ENCODE measurements around the gene ARHGEF1.
"Not testable (repeated sequence)": the region's sequence is repeated elsewhere in the genome, so short reads cannot be mapped to it uniquely, and the experiment has no call there.

Gene ARHGEF1

DNA sequence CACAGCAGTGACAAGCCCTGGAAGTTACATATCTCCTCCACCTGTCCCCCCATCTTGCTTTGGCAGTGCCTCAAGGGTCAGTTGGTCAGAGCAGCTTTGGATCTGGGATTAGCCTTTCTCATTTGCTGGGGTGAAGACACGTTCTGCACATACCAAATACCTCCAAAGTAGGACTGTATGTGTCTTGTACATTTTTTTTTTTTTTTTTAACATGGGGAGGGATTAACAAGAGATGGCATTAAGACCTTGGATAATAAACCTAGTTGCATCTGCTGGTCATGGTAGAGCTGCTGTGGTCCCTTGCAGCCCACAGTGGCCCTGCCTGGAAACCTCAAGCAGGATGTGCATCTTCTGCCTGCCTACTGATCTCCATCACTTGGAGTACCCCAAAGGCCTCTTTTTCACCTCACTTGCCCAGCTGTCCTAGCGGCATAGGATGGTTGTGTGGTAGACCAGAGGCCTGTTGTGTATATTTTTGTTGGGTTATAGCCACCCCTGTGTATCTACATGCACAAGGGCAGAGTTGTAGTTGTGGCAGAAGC, 20.5 kb upstream of the ARHGEF1 start:
- DNase-seq: no peak

DNA sequence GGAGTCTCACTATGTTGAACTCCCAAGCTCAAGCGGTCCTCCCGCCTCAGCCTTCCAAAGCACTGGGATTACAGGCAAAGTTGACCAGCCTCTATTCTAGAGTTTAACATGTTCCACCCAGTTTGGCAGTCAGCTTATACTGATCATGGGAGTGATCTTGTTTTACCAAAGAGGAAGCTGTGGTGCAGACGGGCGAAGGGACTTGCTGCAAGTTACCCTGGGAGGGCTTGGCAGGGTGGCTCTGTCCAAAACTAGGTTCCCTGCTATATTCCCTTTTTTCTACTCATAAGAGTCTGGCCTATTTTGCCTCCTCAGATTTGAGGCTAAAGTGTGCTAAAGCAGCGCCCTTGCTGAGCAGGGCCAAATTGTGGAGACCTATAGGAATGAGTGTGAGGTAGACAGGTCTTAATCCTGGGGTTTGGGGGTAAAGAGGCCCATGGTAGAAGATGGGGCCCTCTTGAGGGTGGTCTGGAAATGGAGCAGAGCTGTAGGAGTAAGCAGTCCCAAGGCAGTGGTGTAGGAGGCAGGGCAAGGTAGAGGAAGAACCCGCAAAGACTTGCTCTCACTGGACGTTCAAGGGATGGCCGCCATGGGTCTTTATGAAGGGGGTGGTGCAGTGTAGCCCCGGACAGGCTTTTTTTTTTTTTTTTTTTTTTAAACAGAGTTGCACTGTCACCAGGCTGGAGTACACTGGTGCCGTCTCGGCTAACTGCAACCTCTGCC, 19.6 kb upstream of the ARHGEF1 start:
- DNase-seq: no peak

DNA sequence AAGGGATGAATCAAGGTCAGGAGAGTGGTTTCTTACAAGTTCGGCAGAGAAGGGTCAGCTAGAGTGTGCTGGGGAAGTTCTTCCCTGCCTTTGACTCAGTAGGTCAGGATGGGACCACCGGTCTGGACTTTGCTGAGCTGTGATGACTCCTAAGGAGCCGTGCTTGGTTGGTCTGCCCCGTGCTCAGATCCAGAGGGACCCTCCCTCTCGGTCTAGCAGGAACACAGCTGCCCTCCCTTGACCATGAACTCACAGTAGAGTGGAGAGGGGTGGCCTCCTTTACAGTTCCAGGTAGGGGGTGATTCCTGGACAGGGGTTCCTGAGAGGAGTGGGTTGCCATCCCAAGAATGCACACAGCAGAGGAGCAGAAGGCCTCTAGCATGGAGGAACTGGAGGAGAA, 18.6 kb upstream of the ARHGEF1 start:
- DNase-seq: no peak

DNA sequence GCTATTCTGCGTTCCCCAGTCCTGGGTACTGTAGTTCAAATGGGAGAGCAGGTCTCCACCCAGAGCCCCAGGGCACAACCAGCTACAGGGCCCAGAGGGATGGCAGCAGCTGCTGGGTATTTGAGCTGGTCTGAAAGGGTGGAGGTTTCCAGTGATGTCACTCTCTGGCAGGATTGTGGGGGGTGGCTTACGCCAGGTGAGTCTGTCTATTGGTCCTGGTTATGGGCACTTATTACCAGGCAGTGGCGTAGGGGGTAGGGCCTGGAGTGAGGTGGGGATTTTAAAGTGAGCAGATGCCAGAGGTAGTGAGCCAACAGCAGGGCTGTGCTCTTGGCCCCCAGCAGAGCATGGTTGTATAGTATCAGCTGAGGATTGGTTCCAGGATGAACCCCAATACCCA, 16.7 kb upstream of the ARHGEF1 start:
- DNase-seq: no peak

DNA sequence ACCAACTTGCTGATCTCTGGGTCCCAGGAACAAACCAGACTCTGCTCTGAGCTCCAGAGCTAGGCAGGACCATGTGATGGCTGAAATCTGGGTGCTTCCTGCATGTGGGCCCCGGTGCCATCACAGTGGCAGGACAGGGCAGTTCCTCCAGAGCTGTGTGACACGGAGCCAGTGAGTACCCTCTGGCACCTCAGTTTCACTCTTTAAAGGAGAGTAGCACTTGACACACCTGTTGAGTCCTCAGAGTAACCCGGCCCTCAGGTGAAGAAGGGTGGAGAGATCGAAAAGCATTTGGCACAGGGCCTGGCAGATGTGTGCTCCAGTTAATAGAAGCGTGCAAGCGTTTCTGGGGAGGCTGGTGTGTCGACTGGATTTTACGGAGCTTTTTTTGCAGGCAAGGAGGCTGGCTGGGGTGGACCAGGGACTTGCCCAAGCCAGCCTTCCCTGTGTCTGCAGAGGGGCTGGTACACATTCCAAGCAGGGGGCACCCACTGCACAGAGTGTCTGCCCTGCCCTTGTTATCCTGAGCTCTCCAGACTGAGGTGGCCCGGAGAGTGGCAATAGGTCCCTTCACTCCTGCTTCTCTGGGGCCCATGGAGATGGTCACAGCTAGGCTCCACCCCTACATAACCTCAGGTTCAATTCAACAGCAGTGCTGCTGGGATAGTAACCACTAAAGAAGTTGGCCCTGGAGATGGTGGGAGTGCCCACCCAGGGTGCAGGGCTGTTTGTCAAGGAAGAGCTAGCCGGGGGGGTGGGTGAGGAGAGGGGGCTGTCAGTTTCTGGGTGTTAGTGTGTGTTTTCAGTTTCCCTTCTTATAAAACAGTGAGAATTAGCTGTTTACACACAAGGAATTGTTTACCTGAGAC, 14.6 kb upstream of the ARHGEF1 start:
- DNase-seq: no peak

DNA sequence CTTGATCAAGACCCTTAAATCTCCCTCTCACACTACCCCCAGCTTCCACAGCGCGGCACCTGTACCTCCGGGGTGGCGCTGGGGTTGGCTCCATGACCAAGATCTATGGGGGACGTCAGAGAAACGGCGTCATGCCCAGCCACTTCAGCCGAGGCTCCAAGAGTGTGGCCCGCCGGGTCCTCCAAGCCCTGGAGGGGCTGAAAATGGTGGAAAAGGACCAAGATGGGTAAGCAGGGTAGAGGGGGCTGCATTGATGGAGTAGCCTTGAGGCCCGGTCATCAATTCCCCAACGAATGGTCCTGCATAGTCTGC, 14.0 kb upstream of the ARHGEF1 start:
- DNase-seq: no peak

DNA sequence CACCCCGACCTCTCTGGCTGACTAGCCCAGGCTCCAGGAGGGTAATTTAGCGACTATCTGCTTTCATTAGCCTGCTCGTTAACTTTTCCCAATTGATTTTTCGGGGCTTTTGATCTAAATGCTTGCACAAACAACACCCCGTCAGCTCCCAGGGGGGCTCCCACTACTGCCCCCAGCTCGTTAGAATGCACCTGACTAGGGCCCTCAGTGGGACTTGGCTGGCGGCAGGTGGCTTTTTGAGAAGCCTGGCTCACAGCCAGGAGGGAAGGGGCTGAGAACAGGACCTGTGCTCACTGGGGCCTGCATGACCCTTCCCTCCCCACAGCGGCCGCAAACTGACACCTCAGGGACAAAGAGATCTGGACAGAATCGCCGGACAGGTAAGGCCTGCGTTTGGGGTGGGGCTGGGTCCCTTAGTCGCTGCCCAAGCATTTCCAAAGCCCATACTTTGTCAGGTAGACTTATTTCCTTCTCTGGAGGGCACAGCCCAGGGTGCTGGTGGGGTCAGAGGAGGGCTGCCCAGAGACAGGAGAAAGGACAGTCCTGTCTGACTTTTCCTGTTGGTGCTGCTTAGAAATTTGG, 13.5 kb upstream of the ARHGEF1 start:
- no peak for DNase-seq

DNA sequence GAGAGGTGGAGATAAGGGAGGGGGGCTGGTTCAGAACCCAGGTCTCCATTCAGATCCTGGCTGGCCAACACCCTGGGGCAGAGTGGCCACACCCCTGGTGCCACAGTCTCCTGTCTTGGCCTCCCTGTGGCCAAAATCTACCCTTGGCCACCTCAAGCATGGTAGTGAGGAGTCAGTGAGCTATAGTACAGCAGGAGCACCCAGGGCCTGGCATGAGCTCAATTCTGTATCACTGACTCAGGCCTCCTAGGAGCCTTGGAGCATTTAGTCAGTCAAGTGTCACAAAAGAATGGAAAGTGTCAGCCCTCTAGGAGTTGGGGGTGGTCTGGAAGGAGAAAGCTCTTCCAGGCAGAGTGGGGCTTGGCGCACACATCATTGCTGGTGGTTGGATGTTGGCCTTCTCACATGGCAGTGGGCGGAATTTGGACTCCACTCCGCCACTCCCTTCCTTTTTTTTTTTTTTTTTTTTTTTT, 12.5 kb upstream of the ARHGEF1 start:
- no peak for DNase-seq

DNA sequence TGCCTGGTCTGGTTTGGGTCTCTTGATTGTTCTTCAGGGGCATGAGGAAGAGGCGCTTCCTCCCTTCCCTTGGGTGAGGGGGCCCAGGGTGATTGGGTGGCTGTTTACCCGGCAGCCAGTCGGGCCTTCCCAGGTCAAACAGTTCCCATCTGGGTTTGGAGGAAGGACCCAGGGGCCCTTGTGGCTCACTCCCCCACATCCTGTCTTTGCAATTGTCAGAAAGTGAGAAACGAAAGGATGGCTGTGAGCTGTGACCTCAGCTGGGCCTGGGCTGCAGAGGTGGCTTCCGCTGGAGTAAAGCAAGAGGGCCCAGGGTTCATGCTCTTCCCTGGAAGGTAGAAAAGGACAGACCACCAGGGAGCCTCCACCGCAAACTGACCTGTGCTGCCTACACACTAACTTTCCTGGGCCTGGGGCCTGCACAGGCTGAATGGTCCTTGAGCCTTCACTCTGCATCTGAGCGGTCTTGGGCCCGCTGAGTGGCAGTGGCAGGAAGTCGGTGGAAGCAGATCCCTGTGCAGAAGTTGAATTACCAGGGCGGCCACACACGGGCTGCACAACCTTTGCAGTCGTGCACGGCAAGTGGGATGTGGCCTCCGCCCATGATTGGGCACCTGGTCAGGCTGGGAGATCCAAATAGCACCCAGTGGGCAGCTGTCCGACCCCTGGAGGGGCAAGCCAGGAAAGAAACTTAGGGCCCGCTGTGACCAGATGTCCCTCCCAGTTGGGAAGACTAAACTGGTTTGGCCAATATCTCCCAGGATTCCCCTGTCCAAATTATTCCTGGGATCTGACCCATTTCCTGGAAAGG, 11.2 kb upstream of the ARHGEF1 start:
- peak; percentile 44 for DNase-seq

DNA sequence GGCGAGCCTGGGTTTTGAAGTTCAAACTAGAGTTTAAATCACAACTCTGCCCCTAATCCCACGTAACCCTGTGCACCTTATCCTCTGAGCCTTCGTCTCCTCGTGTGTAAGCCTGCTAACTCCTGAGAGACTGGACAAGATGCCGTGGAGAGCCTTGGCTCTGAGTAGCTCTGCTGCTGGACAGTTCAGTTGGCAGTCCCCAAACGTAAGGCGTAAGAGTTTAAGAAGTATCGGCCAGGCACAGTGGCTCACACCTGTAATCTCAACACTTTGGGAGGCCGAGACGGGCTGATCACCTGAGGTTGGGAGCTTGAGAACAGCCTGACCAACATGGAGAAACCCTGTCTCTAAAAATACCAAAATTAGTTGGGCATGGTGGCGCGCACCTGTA, 10.6 kb upstream of the ARHGEF1 start:
- no peak for DNase-seq

DNA sequence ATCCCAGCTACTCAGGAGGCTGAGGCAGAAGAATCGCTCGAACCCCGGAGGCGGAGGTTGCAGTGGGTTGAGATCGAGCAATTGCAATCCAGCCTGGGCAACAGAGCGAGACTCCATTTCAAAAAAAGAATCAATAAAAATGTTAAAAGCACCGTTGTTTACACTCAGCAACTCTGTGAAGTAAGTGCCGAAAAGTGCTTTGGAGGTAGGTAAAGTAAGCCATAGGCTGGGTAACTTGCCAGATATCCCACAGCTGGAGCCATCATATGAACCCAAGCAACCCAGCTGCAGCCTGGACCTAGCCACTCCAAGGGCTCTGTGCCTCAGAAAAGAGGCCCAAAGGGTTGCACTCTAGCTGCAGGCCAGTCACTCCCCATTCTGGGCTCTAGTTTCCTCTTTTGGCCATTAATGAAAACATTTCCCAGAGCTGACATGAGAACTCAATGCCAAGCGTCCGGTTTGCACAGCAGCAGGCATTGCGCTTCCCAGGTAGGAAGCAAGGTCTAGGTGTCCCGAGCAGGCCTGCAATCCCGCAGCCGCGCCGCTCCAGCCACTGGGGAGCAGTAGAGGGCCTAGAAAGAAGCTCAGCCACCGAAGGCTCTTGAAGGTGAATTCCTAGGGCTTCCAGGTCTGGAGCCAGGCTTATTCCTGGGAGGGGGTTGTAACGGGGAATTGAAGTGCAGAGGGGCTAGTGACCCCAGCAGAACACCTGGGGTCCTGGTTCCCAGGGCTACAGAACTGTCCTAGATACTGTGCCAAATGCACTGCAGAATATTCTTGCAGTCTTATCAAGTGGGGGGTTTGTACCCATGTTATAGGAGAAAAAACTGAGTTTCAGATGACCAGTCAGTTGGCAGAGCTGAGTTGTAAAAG, 10.0 kb upstream of the ARHGEF1 start:
- DNase-seq: peak; percentile 70

DNA sequence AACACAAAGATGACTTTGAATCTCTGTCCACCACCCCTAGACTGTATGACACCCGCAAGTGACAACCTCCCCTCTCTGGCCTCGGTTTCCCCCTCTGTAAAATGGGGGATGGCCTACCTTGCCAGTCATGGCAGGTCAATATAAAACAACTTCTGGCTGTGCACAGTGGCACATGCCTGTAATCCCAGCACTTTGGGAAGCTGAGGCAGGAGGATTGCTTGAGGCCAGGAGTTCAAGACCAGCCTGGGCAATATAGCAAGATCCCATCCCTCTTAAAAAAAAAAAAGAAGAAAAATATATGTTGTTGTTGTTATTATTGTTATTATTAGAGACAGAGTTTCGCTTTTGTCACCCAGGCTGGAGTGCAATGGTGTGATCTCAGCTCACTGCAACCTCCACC, 7.0 kb upstream of the ARHGEF1 start:
- not testable (repeated sequence) for DNase-seq

DNA sequence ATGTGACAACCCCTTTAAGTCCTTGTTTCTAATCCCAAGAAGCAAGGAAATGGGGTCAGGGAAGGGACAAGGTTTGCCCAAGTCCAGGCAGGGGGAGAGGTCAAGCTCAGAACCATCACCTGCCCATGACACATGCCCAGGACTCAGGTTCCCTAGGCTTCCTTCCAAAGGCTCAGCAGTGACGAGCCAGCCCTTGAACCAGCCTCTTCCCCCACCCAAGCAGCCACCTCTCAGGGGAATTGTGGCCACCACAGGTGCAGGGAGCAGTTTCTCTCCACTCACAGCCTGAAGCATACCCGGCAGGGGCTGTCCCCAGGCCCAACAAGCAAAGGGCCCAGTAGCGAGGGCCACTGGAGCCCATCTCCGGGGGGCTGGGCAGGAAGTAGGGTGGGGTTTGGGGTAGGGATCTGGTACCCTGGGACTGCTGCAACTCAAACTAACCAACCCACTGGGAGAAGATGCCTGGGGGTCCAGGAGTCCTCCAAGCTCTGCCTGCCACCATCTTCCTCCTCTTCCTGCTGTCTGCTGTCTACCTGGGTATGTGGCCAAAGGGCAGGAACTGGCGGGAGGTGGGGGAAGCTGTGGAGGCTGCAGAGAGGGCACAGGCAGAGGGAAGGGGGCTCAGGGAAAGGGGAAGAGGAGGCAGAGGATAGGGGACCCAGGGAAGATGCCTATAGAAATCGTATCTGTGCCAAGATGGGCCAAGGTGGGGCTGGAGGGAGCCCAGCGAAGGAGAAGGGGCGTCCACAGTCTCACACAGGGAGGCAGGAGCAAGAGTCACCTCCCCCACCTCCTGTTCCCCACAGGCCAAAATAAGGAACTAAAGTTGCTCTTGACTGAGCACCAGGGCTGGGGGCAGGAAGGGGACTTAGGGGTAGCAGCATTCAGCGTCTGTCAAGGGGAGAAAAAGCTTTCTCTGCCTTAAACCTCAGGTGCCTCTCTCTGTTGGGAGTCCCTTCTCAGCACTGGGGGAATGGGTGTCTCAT, 5.8 kb upstream of the ARHGEF1 start, which contains the start of gene CD79A:
Gene CD79A, plus strand, starts transcription at position 433 of the 986 bp plus-strand sequence. Its CDS starts 26 bp downstream, at position 459.
- DNase-seq: no peak

DNA sequence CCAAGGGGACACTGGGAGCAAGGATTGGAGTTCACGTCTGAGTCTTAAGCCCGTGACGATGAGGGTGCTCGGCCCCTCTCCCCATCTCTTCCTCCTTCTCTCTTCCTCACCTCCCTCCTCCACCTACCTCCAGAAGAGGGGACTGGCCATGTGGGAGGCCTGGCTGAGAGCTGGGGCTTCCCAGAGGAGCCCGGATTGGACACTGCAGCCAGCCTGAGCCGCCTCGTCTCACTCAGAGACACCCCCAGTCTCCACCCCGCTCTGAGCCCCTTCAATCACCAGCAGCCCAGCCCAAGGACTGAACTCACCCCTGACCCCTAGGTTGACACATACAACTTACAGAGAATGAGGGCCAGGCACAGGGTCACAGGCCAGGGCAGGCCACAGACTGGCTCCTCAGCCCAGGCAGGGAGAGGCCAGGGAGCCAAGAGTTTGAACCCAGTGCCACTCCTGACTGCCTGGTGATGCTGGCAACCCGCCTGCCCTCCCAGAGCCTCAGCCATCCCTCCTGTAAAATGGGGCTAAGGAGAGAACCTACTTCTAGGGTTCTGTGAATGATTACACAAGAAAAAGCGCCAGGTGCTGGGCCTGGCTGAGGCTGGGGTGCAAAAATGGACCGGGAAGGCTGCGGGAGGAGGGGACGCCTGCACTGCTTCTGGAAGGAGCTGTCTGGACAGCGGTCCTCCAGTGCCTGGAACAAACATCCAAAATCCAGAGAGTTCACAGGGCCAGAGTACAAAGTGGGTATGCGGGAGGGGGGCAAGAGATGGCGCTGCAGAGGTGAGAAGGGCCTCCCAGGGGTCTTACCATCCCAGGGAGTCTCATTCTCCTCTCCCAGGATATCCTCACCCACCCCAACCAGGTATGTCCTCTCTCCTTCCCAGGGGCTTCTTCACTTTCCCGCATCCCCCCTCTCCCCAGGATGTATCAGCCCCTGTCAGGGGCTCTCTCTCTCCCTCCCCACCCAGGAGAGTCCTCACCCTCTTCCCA, 4.8 kb upstream of the ARHGEF1 start:
- no peak for DNase-seq

DNA sequence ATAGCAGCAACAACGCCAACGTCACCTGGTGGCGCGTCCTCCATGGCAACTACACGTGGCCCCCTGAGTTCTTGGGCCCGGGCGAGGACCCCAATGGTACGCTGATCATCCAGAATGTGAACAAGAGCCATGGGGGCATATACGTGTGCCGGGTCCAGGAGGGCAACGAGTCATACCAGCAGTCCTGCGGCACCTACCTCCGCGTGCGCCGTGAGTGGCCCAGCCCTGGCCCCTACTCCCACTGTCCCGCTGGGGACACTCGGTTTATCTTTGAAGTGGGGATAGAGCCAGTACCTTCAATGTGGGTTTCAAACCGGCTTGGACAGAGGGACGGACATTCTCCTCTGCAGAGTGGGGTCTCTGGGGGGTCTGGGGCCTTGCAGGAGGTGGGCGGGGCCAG, 3.9 kb upstream of the ARHGEF1 start:
- DNase-seq: no peak

DNA sequence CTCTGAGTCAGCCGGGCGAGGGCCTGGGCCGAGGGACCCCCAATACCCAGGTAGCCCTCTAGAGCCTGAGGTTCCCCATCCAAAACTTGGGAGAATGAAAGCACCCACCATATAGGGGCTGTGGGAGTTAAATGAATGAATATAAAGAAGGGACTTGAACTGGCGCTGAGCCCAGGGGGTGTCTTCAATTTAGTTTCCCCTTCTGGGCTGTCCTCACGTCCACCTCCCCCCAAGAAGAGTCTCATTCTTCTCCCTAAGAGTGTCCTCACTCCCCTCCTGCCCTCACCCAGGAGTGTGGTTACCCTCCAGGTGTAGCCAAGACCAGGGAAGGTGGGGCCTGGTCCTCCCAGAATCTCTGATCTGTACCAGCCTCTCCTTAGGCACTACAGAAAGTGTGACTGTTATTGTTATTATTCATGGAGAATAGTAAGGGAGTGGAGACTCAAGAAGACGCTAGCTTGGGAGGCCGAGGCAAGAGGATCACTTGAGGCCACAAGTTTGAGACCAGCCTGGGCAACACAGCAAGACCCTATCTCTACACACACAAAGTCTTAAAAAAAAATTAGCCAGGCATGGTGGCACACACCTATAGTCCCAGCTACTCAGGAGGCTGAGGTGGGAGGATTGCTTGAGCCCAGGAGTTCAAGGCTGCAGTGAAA, 3.2 kb upstream of the ARHGEF1 start:
- DNase-seq: no peak

DNA sequence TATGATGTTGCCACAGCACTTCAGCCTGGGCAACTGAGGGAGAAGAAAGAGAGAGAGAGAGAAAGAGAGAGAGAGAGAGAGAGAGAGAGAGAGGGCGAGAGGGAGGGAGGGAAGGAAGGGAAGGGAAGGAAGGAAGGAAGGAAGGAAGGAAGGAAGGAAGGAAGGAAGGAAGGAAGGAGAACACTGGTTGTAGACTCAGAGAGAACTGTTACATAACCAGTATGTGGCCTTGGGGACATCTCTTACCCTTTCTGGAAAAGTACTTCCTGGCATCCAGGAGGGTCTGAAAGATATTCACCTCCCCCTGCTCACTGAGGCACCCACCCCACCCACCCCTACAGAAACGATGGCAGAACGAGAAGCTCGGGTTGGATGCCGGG, 2.7 kb upstream of the ARHGEF1 start:
- no peak for DNase-seq

DNA sequence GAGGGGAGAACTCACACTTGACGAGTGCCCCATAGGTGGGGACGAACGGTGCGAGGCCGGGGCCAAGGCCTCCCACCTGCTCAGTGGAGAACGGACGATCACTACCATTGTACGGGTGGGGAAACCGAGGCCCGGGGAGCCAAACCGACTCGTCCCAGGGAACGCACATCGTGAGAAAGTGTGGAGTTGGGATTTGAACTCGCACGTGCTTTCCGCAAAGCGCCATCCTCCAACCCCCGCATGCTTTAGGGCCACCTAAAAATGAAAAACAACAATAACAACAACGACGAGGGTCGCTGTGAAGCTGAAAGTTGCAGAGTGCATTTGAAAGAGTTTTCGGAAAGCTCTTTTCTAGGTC, 458 bp downstream of the ARHGEF1 start:
- no peak for DNase-seq
